WTC11 (cell line): ENCODE measurements around the gene PABPN1. TPM values are rescaled to one million over a fixed set of nuclear protein-coding genes. Genes with fewer than 3 reads are reported as not detected.

Source experiments
- ATAC-seq: fragments of 200-7000 bp; cut with Tn5 transposase; 2 replicates; pipeline ENCODE4 v1.10.0; 2021; ENCODE audit warnings: mild to moderate bottlenecking, moderate library complexity
- CTCF ChIA-PET: fragments of 300-600 bp; sonication (Branson Sonifier 250); formaldehyde crosslinking; loops from one replicate; lab custom pipeline; 2021; ENCODE audit warnings: antibody characterized with exemption; lab: Charles Lee
- POLR2A ChIA-PET: fragments of 350-600 bp; sonication (Branson Sonifier 250); formaldehyde crosslinking; loops from one replicate; lab custom pipeline; 2021; ENCODE audit warnings: antibody characterized with exemption; lab: Charles Lee
- DNase-seq: peaks from one replicate; pipeline ENCODE4 v3.0.0; 2021; ENCODE audit warnings: low spot score
- H3K27ac Mint-ChIP-seq: 2 replicates; pipeline ENCODE4 v1.8.0; 2021; ENCODE audit warnings: mixed read lengths
- H3K27me3 Mint-ChIP-seq: 2 replicates; pipeline ENCODE4 v1.8.0; 2021; ENCODE audit warnings: low read depth, mild to moderate bottlenecking, moderate library complexity, mixed read lengths
- H3K36me3 Mint-ChIP-seq: 2 replicates; pipeline ENCODE4 v1.8.0; 2021; ENCODE audit warnings: mixed read lengths
- H3K4me1 Mint-ChIP-seq: 2 replicates; pipeline ENCODE4 v1.8.0; 2022; ENCODE audit warnings: mixed read lengths
- H3K4me3 Mint-ChIP-seq: 2 replicates; pipeline ENCODE4 v1.8.0; 2021; ENCODE audit warnings: mild to moderate bottlenecking, moderate library complexity, mixed read lengths
- H3K9me3 Mint-ChIP-seq: 2 replicates; pipeline ENCODE4 v1.8.0; 2021; ENCODE audit warnings: mixed read lengths
- ATF1 ChIP-seq: sonication (generic); formaldehyde crosslinking; IDR thresholded peaks from 2 replicates; pipeline ENCODE4 v1.8.1; 2023; ENCODE audit warnings: mild to moderate bottlenecking, moderate library complexity, missing genetic modification reagents
- CREM ChIP-seq: sonication (generic); formaldehyde crosslinking; IDR thresholded peaks from 2 replicates; pipeline ENCODE4 v1.8.1; 2022; ENCODE audit warnings: mild to moderate bottlenecking, missing genetic modification reagents, moderate library complexity
- EMX1 ChIP-seq: fragments of 250-450 bp; sonication (Bioruptor Pico); IDR thresholded peaks from 2 replicates; pipeline ENCODE4 v1.8.0; 2021; ENCODE audit warnings: mild to moderate bottlenecking
- FOXJ3 ChIP-seq: sonication (generic); formaldehyde crosslinking; IDR thresholded peaks from 2 replicates; pipeline ENCODE4 v1.9.0; 2021; ENCODE audit warnings: missing genetic modification reagents, mild to moderate bottlenecking, borderline replicate concordance
- GABPB1 ChIP-seq: sonication (generic); formaldehyde crosslinking; IDR thresholded peaks from 2 replicates; pipeline ENCODE4 v1.8.1; 2023; ENCODE audit warnings: mild to moderate bottlenecking, missing genetic modification reagents
- GTF2I ChIP-seq: fragments of 250-450 bp; sonication (Bioruptor Pico); conservative IDR thresholded peaks from 2 replicates; pipeline ENCODE4 v1.4.0; 2021; ENCODE audit warnings: mild to moderate bottlenecking
- MXD4 ChIP-seq: fragments of 250-450 bp; sonication (Bioruptor Pico); IDR thresholded peaks from 2 replicates; pipeline ENCODE4 v1.8.0; 2021; ENCODE audit warnings: mild to moderate bottlenecking, moderate library complexity, borderline replicate concordance
- ZBTB21 ChIP-seq: sonication (generic); formaldehyde crosslinking; IDR thresholded peaks from 2 replicates; pipeline ENCODE4 v1.8.1; 2023; ENCODE audit warnings: mild to moderate bottlenecking, missing genetic modification reagents, borderline replicate concordance
- ZNF263 ChIP-seq: sonication (generic); formaldehyde crosslinking; IDR thresholded peaks from 2 replicates; pipeline ENCODE4 v1.8.1; 2022; ENCODE audit warnings: low read depth, mild to moderate bottlenecking, moderate library complexity, missing genetic modification reagents
- total RNA-seq: library from RNA; stranded (reverse); gene quantifications from 3 replicates; pipeline ENCODE4 v1.2.3, GENCODE V29; 2021
- TF ChIP-seq, protein P1 (sequence below): fragments of 250-450 bp; sonication (Bioruptor Pico); IDR thresholded peaks from 2 replicates; pipeline ENCODE4 v2.1.2; 2022; ENCODE audit warnings: mild to moderate bottlenecking, moderate library complexity
- TF ChIP-seq, protein P2 (sequence below): sonication (generic); formaldehyde crosslinking; IDR thresholded peaks from 2 replicates; pipeline ENCODE4 v1.8.0; 2023; ENCODE audit warnings: missing genetic modification reagents
- TF ChIP-seq, protein P3 (sequence below): sonication (generic); formaldehyde crosslinking; IDR thresholded peaks from 2 replicates; pipeline ENCODE4 v1.8.1; 2023; ENCODE audit warnings: mild to moderate bottlenecking, missing genetic modification reagents, moderate library complexity
- TF ChIP-seq, protein P4 (sequence below): sonication (generic); formaldehyde crosslinking; IDR thresholded peaks from 2 replicates; pipeline ENCODE4 v1.8.0; 2022; ENCODE audit warnings: mild to moderate bottlenecking, missing genetic modification reagents
- TF ChIP-seq, protein P5 (sequence below): sonication (generic); formaldehyde crosslinking; IDR thresholded peaks from 2 replicates; pipeline ENCODE4 v1.8.0; 2022; ENCODE audit warnings: mild to moderate bottlenecking, missing genetic modification reagents
- TF ChIP-seq, protein P6 (sequence below): sonication (generic); formaldehyde crosslinking; IDR thresholded peaks from 2 replicates; pipeline ENCODE4 v1.8.0; 2022; ENCODE audit warnings: missing genetic modification reagents
- TF ChIP-seq, protein P7 (sequence below): sonication (generic); formaldehyde crosslinking; IDR thresholded peaks from 2 replicates; pipeline ENCODE4 v1.8.1; 2023; ENCODE audit warnings: mild to moderate bottlenecking, missing genetic modification reagents, borderline replicate concordance
- TF ChIP-seq, protein P8 (sequence below): sonication (generic); formaldehyde crosslinking; IDR thresholded peaks from 2 replicates; pipeline ENCODE4 v1.8.1; 2022; ENCODE audit warnings: mild to moderate bottlenecking, missing genetic modification reagents, moderate library complexity, borderline replicate concordance

The PABPN1 gene
- total RNA-seq, 1 experiment from 2014 or later = 321 TPM

DNA sequence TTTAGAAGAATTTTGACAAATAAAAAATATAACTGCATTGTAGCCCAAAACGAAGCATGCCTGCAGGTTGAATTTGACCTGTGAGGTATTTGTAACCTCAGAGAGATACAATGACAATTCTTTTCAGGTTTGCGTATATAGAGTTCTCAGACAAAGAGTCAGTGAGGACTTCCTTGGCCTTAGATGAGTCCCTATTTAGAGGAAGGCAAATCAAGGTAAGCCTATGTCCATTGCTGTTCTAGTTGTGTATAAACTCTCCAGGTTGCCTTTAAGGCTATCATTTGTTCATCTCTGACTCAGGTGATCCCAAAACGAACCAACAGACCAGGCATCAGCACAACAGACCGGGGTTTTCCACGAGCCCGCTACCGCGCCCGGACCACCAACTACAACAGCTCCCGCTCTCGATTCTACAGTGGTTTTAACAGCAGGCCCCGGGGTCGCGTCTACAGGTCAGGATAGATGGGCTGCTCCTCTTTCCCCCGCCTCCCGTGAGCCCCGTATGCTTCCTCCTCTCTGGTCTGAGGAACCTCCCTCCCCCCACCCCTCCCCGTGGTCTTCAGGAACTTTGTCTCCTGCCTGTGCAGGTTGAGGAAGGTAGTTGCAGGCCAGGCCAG, 2.7 kb downstream of the PABPN1 start:
- H3K4me1 Mint-ChIP-seq = peaks cover 26% of the 10 kb centered on the region
- CTCF ChIA-PET = interaction anchor here (1.3 to 1.7 kb wide), 2 partner anchors 56 to 59 kb away, joined by 3 to 7 read pairs; no protein-coding TSS in a partner anchor
- TF ChIP-seq ZNF263 (CRISPR knock-in tag) (no peak), ATF1 (CRISPR knock-in tag) (no peak), GTF2I (no peak), EMX1 (no peak), MXD4 (CRISPR knock-in tag) (no peak), GABPB1 (CRISPR knock-in tag) (no peak), CREM (CRISPR knock-in tag) (no peak), ZBTB21 (CRISPR knock-in tag) (no peak), FOXJ3 (CRISPR knock-in tag) (no peak)
- TF ChIP-seq, protein P1, sequence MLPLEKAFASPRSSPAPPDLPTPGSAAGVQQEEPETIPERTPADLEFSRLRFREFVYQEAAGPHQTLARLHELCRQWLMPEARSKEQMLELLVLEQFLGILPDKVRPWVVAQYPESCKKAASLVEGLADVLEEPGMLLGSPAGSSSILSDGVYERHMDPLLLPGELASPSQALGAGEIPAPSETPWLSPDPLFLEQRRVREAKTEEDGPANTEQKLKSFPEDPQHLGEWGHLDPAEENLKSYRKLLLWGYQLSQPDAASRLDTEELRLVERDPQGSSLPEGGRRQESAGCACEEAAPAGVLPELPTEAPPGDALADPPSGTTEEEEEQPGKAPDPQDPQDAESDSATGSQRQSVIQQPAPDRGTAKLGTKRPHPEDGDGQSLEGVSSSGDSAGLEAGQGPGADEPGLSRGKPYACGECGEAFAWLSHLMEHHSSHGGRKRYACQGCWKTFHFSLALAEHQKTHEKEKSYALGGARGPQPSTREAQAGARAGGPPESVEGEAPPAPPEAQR = no peak
- TF ChIP-seq, protein P2, sequence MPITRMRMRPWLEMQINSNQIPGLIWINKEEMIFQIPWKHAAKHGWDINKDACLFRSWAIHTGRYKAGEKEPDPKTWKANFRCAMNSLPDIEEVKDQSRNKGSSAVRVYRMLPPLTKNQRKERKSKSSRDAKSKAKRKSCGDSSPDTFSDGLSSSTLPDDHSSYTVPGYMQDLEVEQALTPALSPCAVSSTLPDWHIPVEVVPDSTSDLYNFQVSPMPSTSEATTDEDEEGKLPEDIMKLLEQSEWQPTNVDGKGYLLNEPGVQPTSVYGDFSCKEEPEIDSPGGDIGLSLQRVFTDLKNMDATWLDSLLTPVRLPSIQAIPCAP (CRISPR knock-in tag) = no peak
- TF ChIP-seq, protein P3, sequence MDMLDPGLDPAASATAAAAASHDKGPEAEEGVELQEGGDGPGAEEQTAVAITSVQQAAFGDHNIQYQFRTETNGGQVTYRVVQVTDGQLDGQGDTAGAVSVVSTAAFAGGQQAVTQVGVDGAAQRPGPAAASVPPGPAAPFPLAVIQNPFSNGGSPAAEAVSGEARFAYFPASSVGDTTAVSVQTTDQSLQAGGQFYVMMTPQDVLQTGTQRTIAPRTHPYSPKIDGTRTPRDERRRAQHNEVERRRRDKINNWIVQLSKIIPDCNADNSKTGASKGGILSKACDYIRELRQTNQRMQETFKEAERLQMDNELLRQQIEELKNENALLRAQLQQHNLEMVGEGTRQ (CRISPR knock-in tag) = no peak
- TF ChIP-seq, protein P4, sequence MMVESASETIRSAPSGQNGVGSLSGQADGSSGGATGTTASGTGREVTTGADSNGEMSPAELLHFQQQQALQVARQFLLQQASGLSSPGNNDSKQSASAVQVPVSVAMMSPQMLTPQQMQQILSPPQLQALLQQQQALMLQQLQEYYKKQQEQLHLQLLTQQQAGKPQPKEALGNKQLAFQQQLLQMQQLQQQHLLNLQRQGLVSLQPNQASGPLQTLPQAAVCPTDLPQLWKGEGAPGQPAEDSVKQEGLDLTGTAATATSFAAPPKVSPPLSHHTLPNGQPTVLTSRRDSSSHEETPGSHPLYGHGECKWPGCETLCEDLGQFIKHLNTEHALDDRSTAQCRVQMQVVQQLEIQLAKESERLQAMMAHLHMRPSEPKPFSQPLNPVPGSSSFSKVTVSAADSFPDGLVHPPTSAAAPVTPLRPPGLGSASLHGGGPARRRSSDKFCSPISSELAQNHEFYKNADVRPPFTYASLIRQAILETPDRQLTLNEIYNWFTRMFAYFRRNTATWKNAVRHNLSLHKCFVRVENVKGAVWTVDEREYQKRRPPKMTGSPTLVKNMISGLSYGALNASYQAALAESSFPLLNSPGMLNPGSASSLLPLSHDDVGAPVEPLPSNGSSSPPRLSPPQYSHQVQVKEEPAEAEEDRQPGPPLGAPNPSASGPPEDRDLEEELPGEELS = no peak
- TF ChIP-seq, protein P5, sequence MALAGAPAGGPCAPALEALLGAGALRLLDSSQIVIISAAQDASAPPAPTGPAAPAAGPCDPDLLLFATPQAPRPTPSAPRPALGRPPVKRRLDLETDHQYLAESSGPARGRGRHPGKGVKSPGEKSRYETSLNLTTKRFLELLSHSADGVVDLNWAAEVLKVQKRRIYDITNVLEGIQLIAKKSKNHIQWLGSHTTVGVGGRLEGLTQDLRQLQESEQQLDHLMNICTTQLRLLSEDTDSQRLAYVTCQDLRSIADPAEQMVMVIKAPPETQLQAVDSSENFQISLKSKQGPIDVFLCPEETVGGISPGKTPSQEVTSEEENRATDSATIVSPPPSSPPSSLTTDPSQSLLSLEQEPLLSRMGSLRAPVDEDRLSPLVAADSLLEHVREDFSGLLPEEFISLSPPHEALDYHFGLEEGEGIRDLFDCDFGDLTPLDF (CRISPR knock-in tag) = no peak
- TF ChIP-seq, protein P6, sequence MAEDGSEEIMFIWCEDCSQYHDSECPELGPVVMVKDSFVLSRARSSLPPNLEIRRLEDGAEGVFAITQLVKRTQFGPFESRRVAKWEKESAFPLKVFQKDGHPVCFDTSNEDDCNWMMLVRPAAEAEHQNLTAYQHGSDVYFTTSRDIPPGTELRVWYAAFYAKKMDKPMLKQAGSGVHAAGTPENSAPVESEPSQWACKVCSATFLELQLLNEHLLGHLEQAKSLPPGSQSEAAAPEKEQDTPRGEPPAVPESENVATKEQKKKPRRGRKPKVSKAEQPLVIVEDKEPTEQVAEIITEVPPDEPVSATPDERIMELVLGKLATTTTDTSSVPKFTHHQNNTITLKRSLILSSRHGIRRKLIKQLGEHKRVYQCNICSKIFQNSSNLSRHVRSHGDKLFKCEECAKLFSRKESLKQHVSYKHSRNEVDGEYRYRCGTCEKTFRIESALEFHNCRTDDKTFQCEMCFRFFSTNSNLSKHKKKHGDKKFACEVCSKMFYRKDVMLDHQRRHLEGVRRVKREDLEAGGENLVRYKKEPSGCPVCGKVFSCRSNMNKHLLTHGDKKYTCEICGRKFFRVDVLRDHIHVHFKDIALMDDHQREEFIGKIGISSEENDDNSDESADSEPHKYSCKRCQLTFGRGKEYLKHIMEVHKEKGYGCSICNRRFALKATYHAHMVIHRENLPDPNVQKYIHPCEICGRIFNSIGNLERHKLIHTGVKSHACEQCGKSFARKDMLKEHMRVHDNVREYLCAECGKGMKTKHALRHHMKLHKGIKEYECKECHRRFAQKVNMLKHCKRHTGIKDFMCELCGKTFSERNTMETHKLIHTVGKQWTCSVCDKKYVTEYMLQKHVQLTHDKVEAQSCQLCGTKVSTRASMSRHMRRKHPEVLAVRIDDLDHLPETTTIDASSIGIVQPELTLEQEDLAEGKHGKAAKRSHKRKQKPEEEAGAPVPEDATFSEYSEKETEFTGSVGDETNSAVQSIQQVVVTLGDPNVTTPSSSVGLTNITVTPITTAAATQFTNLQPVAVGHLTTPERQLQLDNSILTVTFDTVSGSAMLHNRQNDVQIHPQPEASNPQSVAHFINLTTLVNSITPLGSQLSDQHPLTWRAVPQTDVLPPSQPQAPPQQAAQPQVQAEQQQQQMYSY (CRISPR knock-in tag) = no peak
- TF ChIP-seq, protein P7, sequence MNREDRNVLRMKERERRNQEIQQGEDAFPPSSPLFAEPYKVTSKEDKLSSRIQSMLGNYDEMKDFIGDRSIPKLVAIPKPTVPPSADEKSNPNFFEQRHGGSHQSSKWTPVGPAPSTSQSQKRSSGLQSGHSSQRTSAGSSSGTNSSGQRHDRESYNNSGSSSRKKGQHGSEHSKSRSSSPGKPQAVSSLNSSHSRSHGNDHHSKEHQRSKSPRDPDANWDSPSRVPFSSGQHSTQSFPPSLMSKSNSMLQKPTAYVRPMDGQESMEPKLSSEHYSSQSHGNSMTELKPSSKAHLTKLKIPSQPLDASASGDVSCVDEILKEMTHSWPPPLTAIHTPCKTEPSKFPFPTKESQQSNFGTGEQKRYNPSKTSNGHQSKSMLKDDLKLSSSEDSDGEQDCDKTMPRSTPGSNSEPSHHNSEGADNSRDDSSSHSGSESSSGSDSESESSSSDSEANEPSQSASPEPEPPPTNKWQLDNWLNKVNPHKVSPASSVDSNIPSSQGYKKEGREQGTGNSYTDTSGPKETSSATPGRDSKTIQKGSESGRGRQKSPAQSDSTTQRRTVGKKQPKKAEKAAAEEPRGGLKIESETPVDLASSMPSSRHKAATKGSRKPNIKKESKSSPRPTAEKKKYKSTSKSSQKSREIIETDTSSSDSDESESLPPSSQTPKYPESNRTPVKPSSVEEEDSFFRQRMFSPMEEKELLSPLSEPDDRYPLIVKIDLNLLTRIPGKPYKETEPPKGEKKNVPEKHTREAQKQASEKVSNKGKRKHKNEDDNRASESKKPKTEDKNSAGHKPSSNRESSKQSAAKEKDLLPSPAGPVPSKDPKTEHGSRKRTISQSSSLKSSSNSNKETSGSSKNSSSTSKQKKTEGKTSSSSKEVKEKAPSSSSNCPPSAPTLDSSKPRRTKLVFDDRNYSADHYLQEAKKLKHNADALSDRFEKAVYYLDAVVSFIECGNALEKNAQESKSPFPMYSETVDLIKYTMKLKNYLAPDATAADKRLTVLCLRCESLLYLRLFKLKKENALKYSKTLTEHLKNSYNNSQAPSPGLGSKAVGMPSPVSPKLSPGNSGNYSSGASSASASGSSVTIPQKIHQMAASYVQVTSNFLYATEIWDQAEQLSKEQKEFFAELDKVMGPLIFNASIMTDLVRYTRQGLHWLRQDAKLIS (CRISPR knock-in tag) = no peak
- TF ChIP-seq, protein P8, sequence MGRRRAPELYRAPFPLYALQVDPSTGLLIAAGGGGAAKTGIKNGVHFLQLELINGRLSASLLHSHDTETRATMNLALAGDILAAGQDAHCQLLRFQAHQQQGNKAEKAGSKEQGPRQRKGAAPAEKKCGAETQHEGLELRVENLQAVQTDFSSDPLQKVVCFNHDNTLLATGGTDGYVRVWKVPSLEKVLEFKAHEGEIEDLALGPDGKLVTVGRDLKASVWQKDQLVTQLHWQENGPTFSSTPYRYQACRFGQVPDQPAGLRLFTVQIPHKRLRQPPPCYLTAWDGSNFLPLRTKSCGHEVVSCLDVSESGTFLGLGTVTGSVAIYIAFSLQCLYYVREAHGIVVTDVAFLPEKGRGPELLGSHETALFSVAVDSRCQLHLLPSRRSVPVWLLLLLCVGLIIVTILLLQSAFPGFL (CRISPR knock-in tag) = no peak
- TF ChIP-seq, all 79 proteins: peak for 0
- no peak overlapping the region for H3K4me3 Mint-ChIP-seq
- POLR2A ChIA-PET = no interaction called here
- ATAC-seq (no peak), DNase-seq (no peak)
- H3K9me3 Mint-ChIP-seq = no peaks in the 10 kb centered on the region
- peak overlapping the region; percentile 65; the same call in 1 of the 2 replicates for H3K27ac Mint-ChIP-seq
- H3K36me3 Mint-ChIP-seq = peaks cover 46% of the 10 kb centered on the region
- no peaks in the 10 kb centered on the region for H3K27me3 Mint-ChIP-seq
